HFFc6 (cell line): ENCODE data around the gene ACOT9. TPM values are rescaled to one million over a fixed set of nuclear protein-coding genes. Genes with fewer than 3 reads are reported as not detected.

Source experiments
- DNase-seq: peaks from one replicate; pipeline ENCODE4 v3.0.0-alpha.2; 2018
- H3K27ac Mint-ChIP-seq: 2 replicates; pipeline ENCODE4 v1.8.0; 2020; ENCODE audit warnings: mild to moderate bottlenecking, mixed read lengths
- H3K27me3 Mint-ChIP-seq: 2 replicates; pipeline ENCODE4 v1.8.0; 2021; ENCODE audit warnings: mild to moderate bottlenecking, moderate library complexity, mixed read lengths; ENCODE audit not compliant: insufficient read depth
- H3K36me3 Mint-ChIP-seq: 2 replicates; pipeline ENCODE4 v1.8.0; 2021; ENCODE audit warnings: low read depth, mixed read lengths
- H3K4me1 Mint-ChIP-seq: 2 replicates; pipeline ENCODE4 v1.8.0; 2020; ENCODE audit warnings: low read depth, mixed read lengths
- H3K4me3 Mint-ChIP-seq: 2 replicates; pipeline ENCODE4 v1.8.0; 2020; ENCODE audit warnings: mild to moderate bottlenecking, moderate library complexity, mixed read lengths
- H3K9me3 Mint-ChIP-seq: 2 replicates; pipeline ENCODE4 v1.8.0; 2020; ENCODE audit warnings: mild to moderate bottlenecking, mixed read lengths
- total RNA-seq, 6 experiments: library from RNA; stranded (reverse); fragmentation: NEBNext Ultra II Directional; extraction: Animal tissue kit (Norgen Biotek cat#: 25700); gene quantifications; 2 replicates in 1 of 6; 3 replicates in 5 of 6; pipeline ENCODE4 v1.2.3, GENCODE V29; 2021
- TF ChIP-seq, protein P1 (sequence below): fragments of 200-600 bp; sonication (generic); IDR thresholded peaks from 2 replicates; pipeline ENCODE4 v1.5.0; 2021; ENCODE audit warnings: antibody characterized with exemption, mild to moderate bottlenecking

Gene ACOT9
- total RNA-seq, 6 experiments from 2014 or later = 49.1 to 52.8 (median 50.3) TPM

DNA sequence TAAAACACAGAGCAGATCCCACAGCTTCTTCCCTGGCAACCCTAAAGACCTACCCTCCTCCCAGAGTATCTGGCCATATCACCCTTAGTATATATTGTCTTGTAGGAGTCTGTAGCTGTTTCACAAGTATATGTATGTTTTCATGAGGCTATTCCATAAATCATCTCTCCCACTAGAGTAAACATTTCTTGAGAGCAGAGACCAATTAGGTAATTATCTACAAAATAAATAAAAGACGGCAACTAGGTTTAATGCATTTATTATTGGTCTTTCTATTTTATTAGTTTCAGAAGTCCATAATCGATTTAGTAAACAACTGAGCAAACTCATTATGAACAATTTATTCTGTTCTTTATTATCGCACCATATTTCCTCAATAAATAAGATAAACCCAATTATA lies 7.0 kb downstream of the ACOT9 start:
- H3K27me3 Mint-ChIP-seq = peaks cover 1% of the 10 kb centered on the region; the same call in 1 of the 2 replicates
- DNase-seq = no peak
- H3K4me1 Mint-ChIP-seq = peaks cover 22% of the 10 kb centered on the region
- TF ChIP-seq, protein P1, sequence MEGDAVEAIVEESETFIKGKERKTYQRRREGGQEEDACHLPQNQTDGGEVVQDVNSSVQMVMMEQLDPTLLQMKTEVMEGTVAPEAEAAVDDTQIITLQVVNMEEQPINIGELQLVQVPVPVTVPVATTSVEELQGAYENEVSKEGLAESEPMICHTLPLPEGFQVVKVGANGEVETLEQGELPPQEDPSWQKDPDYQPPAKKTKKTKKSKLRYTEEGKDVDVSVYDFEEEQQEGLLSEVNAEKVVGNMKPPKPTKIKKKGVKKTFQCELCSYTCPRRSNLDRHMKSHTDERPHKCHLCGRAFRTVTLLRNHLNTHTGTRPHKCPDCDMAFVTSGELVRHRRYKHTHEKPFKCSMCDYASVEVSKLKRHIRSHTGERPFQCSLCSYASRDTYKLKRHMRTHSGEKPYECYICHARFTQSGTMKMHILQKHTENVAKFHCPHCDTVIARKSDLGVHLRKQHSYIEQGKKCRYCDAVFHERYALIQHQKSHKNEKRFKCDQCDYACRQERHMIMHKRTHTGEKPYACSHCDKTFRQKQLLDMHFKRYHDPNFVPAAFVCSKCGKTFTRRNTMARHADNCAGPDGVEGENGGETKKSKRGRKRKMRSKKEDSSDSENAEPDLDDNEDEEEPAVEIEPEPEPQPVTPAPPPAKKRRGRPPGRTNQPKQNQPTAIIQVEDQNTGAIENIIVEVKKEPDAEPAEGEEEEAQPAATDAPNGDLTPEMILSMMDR = no peak
- no peaks in the 10 kb centered on the region for H3K9me3 Mint-ChIP-seq
- peaks cover 12% of the 10 kb centered on the region for H3K36me3 Mint-ChIP-seq
- no peak overlapping the region for H3K4me3 Mint-ChIP-seq
- no peak overlapping the region for H3K27ac Mint-ChIP-seq

DNA sequence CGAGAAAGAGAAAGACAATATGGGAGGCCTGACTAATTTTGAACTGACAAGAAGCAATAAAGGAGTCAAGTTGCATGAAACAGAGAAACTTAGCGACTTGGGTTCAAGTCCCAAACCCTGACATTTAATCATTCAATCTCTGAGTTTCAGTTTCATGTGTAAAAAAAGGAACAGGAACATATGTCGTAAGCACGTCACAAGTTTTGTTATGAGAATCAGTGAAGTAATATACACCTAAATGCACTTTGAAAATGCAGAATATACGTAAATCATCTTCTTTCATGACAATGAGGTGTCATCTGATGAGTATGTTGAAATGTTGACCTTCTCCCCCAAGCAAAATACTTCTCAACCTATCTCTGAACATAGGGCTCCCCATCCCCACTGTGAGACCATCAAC lies 10.4 kb downstream of the ACOT9 start:
- H3K27ac Mint-ChIP-seq = no peak overlapping the region
- TF ChIP-seq, protein P1 = no peak
- peaks cover 1% of the 10 kb centered on the region for H3K27me3 Mint-ChIP-seq
- H3K36me3 Mint-ChIP-seq = peaks cover 12% of the 10 kb centered on the region
- DNase-seq = no peak
- H3K9me3 Mint-ChIP-seq = no peaks in the 10 kb centered on the region
- no peak overlapping the region for H3K4me3 Mint-ChIP-seq
- peaks cover 11% of the 10 kb centered on the region for H3K4me1 Mint-ChIP-seq

DNA sequence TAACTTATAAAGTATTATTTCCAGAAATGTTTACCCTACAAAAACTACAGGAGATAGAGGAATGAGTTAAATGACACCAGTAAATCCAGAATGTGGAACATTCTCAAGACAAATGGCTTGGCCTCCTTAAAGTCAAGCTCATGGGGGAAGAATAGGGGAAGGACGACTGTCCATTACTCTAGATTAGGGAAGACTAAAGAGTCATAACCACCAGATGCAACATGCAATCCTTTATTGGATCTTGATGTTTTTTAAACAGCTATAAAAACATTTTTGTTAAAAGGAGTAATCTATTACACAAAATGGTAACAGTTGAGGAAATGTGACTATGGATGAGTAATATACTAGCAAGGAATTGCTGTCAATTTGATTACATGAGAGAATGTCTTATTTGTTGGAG lies 11.1 kb downstream of the ACOT9 start:
- Mint-ChIP-seq H3K27ac (0 out of 2 replicates have a peak overlapping the region, but pooled peaks have one; percentile 31), H3K4me1 (peaks cover 11% of the 10 kb centered on the region), H3K4me3 (no peak overlapping the region), H3K27me3 (peaks cover 1% of the 10 kb centered on the region), H3K9me3 (no peaks in the 10 kb centered on the region), H3K36me3 (peaks cover 12% of the 10 kb centered on the region)
- TF ChIP-seq, protein P1 = no peak
- DNase-seq = no peak

DNA sequence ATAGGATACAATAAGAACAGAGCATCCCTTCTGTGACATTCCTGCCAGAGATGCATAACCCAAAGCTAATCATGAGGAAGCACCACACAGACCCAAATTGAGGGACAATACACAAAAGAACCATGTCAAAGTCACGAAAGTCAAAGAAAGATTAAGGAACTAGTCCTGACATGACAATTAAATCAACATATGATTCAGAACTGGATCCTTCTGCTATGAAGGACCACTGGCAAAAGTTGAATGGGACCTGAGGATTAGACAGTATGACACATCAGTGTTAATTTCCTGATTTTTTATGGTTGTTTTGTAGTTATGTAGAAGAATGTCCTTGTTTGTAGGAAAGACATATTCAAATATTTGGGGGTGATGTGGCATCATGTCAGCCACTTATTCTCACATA lies 13.9 kb downstream of the ACOT9 start:
- no peak for DNase-seq
- Mint-ChIP-seq H3K4me3 (no peak overlapping the region), H3K36me3 (peaks cover 12% of the 10 kb centered on the region), H3K4me1 (peaks cover 6% of the 10 kb centered on the region), H3K27ac (no peak overlapping the region), H3K9me3 (no peaks in the 10 kb centered on the region), H3K27me3 (no peaks in the 10 kb centered on the region; the same call in 1 of the 2 replicates)
- TF ChIP-seq, protein P1 = no peak

DNA sequence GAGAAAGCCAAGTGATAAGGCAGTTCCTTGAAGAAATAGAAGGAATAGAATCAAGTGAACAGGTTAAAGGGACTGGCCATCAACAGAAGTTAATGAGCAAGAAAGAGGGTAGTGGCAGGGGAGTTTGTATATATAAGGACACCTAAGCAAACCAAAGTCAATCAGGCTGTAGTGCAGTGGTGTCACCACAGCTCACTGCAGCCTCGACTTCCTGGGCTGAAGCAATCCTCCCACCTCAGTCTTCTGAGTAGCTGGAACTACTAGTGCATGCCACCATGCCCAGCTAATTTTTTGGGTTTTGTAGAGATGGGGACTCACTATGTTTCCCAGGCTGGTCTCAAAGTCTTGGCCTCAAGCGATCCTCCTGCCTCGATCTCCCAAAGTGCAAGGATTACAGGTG lies 15.9 kb downstream of the ACOT9 start:
- TF ChIP-seq, protein P1 = no peak
- Mint-ChIP-seq H3K27ac (no peak overlapping the region), H3K4me1 (no peaks in the 10 kb centered on the region), H3K36me3 (peaks cover 14% of the 10 kb centered on the region), H3K9me3 (no peaks in the 10 kb centered on the region), H3K27me3 (no peaks in the 10 kb centered on the region; the same call in 1 of the 2 replicates), H3K4me3 (no peak overlapping the region)
- no peak for DNase-seq

DNA sequence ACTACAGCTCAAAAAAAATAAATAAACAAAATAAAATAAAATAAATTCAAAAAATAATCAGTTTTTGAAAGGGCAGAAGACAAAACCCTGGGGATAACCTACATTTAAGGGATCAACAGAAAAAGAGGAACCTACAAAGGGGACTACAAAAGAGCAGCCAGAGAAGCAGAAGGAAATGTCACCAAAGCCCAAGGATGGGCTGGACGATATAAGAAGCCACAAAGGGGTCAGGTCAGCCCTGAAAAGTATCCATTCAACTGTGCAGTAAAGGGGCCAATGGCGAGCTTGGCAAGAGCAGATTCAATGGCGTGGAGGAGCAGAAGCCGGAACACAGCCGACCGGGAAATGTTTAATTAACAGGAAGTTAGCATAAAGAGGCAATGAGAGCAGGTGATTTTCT lies 16.9 kb downstream of the ACOT9 start:
- Mint-ChIP-seq H3K27ac (no peak overlapping the region), H3K4me3 (no peak overlapping the region), H3K27me3 (no peaks in the 10 kb centered on the region; the same call in 1 of the 2 replicates), H3K36me3 (peaks cover 9% of the 10 kb centered on the region; the same call in 1 of the 2 replicates), H3K9me3 (no peaks in the 10 kb centered on the region), H3K4me1 (no peaks in the 10 kb centered on the region)
- no peak for DNase-seq
- TF ChIP-seq, protein P1 = no peak
